ENCODE data around the gene CACNA1A.

DNA sequence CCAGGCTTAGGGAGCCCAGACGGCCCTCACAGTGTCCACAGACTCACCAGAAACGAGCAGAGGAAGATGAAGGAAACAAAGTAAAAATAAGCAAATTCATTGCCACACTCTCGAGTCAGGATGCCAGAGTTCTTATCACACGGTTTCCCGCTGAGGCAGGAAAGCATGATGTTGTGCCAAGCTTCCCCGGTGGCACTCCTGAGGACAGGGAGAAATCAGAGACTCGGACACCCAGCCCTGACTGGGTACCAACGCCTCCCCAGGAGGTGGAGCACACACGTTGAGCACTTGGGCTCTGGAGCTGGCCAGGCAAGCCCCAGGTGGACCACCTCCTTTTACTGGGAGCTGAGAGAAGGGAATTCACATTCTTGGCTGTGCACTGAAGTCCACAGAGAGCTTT lies 274.6 kb downstream of the CACNA1A start:
- TF ChIP-seq, protein P1, sequence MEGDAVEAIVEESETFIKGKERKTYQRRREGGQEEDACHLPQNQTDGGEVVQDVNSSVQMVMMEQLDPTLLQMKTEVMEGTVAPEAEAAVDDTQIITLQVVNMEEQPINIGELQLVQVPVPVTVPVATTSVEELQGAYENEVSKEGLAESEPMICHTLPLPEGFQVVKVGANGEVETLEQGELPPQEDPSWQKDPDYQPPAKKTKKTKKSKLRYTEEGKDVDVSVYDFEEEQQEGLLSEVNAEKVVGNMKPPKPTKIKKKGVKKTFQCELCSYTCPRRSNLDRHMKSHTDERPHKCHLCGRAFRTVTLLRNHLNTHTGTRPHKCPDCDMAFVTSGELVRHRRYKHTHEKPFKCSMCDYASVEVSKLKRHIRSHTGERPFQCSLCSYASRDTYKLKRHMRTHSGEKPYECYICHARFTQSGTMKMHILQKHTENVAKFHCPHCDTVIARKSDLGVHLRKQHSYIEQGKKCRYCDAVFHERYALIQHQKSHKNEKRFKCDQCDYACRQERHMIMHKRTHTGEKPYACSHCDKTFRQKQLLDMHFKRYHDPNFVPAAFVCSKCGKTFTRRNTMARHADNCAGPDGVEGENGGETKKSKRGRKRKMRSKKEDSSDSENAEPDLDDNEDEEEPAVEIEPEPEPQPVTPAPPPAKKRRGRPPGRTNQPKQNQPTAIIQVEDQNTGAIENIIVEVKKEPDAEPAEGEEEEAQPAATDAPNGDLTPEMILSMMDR (IDR thresholded peaks at IDR 0.05), result no peak
- no peak for TF ChIP-seq POLR2A (IDR thresholded peaks at IDR 0.05)

Measured in esophagus squamous epithelium (tissue), 4 donors.